GM18505 (cell line): ENCODE results near the gene SART3.

Experiments
- ATAC-seq: cut with Tn5 transposase; IDR thresholded peaks from one replicate; pipeline ENCODE4 v1.9.1; 2021; ENCODE audit not compliant: unreplicated experiment
- POLR2A ChIP-seq: IDR thresholded peaks from 4 replicates; pipeline ENCODE4 v1.6.1; 2011; ENCODE audit warnings: borderline replicate concordance; ENCODE audit not compliant: insufficient read depth, insufficient read length; ENCODE audit errors: extremely low read depth

The SART3 gene

DNA sequence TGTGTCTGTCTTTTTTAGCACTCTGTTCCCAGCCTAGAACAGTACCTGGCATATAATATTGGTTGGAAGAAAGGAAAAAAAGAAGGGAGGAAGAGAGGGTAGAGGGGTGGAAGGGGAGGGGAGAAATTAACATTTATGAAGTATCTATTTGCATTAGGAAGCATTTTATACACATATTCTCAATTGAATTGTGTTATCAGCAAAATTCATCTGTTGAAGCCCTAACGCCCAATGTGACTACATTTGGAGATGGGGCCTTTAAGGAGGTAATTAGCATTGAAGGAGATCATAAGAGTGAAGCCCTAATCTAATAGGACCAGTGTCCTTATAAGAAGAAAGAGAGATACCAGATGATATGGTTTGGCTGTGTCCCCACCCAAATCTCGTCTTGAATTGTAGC is 76.1 kb downstream of the SART3 start:
- no peak for ATAC-seq
- no peak for TF ChIP-seq POLR2A

DNA sequence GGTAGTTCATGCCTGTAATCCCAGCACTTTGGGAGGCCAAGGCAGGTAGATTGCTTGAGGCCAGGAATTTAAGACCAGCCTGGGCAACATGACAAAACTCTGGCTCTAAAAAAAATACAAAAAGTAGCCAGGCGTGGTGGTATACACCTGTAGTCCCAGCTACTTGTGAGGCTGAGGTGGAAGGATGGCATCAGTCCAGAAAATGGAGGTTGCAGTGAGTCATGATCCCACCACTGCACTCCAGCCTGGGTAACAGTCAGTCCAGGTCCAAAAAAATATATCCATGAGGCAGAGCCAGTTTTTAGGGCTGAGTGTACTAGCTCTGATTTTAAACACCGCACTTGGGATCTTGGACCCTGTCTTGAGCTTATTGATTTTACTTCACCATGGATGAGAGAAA is 76.5 kb downstream of the SART3 start:
- no peak for ATAC-seq
- no peak for TF ChIP-seq POLR2A

DNA sequence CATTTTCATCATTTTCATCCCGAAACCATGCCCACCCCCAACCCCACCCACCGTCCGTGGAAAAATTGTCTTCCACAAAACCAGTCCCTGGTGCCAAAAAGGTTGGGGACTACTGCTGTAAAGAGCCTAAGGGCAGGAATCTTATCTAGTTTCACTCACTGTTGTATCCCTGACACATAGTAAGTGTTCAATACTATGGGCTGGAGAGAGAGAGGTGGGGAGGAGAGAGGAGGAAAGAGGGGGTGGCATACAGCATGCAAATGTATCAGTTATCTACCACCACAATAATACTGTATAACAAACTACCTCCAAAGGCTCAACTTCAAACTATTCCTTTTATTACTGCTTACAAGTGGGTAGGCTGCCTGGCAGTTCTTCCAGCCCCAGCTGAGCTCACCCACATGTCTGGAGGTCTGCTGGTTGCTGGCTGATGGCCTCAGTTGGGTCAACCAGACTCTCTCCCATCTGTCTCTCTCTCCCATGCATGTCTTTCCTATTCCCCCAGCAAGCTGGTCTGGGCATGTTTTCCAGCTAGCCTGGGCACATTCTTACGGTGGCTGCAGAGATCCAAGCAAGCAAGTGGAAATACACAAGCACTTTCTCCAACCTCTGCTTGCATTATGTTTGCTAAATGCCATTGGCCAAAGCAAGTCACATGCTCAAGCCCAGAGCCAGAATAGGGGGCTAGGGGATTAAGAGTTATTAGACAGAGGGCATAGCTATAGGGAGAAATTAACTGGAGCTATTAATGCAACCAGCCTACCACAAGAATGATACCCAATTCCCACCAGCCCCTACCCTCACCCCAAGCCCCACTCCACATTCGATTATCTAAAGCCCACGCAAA is 77.5 kb downstream of the SART3 start:
- no peak for ATAC-seq
- no peak for TF ChIP-seq POLR2A

DNA sequence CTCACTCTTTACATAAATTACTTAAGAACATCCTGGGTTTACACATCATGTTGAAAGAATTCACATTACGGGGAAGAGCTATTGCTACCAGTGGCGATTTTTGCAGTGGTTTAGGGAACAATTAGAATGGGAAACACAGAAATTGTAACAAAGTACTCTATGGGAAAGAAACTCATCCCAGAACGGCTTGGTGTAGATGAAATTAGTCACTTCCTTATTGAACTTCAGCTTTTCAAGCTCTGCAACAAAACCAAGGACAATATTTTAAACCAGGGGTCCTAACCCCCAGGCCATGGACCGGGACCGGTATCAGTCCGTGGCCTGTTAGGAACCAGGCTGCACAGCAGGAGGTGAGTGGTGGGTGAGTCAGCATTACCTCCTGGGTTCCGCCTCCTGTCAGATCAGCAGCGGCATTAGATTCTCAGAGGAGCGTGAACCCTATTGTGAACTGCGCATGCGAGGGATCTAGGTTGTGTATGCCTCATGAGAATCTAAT is 78.2 kb downstream of the SART3 start:
- ATAC-seq = no peak
- TF ChIP-seq POLR2A = no peak

DNA sequence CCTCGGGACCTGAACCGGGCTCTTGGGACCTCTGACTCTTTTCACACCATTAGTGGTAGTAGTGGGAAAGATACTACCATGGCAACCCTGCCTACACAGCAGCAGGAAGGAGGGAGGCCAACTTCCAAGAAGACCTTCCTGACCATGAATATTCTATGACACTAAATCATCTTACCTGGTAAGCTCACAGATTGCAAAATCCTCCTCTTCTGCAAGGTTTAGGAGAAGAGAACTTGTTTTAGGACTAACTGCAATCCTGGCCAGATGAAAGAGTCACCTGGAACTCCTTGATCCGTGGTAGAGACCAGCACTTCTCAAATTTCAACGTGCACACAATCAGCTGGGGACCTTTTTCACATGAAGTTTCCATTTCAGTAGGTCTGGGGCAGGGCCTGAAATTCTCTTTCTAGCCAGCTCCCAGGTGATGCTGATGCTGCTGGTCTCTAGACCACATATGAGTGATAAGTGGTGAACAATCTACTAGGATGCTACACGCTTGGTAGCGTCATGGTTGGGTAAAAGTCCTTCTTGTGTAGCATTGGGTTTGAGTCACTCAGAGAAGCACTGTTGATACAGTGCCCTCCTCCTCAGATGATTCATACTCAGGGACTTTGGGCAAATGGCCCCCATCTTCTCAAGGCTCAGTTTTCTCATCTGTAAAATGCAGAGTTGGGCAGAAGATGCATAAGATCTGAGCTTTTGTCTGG is 81.5 kb downstream of the SART3 start:
- no peak for TF ChIP-seq POLR2A
- ATAC-seq = no peak

DNA sequence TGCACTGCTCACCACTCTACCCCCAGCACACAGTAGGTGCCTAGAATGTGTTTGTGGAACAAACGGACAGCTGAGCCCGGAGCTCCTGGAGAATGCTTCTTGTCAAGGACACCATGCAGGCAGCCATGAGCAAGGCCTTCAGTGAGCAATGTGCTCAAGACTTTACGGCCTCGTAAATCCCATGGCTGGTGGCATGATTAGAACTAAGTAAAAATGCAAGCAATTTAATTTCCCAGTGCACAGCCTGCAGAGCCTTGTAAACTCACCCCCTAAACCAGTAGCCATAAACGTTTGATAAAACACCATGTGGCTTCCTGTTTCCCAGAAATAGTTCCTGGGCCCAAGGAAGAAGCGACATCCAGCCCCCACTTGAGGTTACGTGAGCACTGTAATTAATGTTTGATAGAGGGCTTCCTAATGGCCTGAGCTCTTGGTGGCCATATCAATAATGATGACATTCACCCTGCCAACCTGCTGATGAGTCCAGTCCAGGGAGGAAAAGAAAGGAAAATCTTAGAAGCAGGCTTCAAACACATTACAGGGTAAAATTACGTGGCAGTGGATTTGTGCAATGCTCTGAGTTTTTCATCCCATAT is 82.3 kb downstream of the SART3 start:
- TF ChIP-seq POLR2A = no peak
- ATAC-seq = no peak

DNA sequence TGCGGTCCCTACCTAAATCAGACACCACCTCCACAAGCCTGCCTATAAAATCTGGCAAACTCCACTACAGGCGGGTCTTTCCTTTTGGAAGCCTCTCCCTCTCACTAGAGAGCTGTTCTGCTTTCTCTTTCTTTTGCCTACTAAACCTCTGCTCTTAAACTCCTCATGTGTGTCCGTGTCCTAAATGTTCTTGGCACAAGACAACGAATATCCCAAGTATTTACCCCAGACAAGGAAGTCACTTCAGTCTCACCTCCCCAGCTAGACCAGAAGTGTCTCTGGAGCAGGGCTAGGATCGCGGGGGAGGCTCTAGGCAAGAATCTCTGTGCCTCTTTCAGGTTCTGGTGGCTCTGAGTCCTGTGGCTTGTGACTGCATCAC is 83.1 kb downstream of the SART3 start:
- TF ChIP-seq POLR2A = no peak
- ATAC-seq = no peak

DNA sequence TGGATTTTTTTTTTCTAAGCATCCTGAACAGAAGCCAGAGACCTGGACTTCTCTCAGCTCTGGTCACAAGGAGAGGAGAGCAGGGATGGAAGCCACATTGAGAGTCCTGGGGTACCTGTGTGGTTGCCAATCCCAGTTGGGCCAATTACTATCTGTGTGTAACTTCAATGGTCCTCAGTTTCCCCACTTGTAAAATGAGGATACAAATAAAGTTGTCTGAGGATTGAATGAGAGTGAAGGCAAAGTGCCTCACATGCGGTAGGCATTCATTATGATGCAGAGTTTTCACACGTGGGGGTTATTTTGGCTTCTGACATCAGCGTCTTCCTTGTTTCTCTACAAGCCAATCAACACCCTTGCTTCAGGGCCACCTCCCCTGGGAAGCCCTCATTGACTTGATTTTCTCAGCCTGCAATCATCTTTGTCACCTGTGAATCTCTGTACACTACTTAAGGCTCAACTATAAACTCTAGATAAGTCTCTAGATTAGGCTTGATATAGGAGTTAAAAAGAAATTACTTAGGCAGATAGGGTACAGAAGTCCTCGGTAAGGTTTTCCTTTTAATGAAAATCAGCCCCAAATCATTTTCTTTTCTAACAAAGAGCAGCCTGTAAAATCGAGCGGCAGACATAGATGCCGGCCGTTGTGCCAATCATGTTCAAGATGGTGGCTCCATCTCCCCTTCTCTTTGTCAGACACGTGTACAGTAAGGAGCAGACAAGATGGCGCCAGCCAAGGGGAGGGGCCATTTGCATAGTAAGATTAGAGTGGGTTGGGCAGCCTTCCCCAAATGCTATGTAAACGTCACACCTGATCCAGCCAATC is 83.7 kb downstream of the SART3 start:
- TF ChIP-seq POLR2A = no peak
- ATAC-seq = no peak

DNA sequence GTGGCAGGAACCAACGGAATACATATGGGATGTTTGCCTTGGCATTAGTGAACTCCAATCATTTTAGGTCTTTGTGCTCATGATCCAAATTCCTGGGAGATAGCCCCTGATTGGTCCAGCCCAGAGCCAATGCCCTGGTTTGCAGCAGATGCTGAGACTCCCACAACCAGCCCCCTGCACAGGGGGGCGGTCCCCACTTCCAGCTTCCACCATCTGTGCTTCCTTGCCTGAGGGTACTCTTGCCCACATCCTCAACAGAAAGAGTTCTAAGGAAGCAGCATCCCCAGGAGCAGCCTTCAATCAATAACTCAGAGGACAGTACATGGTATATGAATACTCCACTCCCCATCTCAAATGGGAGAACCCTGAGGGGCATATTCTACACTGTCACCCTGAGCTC is 85.6 kb downstream of the SART3 start:
- no peak for ATAC-seq
- TF ChIP-seq POLR2A = no peak

DNA sequence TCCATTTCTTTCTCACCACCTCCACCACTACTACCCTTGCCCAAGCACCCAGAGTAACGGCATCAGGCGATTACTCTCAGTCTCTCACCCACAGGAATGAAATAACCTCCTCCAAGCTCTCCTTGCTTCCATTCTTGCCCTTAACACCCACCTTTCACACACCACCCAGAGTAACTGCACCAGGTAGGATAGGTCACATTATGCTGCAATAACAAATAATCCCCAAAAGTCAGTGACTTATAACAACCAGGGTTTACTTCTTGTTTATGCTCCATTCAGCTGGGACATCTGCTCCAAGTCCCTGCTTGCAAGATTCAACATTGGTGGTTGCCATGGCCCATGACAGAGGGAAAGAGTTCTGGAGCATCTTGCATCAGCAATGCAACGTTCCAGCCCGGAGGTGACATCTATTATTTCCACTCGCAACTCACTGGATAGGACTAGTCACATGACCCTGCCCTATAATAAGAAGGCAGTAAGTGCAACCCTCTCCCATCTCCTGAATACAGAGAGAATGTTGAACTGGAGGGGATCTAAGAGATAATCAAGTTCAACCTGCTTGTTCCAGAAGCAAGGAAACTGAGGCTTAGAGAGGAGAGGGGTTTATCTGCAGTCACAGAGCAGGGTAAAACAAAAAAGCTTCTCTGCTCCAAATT is 87.4 kb downstream of the SART3 start:
- TF ChIP-seq POLR2A = no peak
- ATAC-seq = no peak
